RPMI7951 (cell line): ENCODE measurements around the gene DAB1. TPM values are rescaled to one million over a fixed set of nuclear protein-coding genes. Genes with fewer than 3 reads are reported as not detected.
"Not testable (repeated sequence)": the region's sequence is repeated elsewhere in the genome, so short reads cannot be mapped to it uniquely, and the experiment has no call there.

Source experiments
- DNase-seq: peaks from one replicate; pipeline ENCODE4 v3.0.0-alpha.2; 2012; ENCODE audit warnings: low read depth
- total RNA-seq: library from RNA; depleted of rRNA; stranded (reverse); fragments of >200 nt; shearing (Covaris generic); gene quantifications from 2 replicates; pipeline ENCODE4 v1.2.3, GENCODE V29; 2014

DAB1 gene
- total RNA-seq, 1 experiment from 2014 or later, result not detected

- DNase-seq, result no peak
These were observed 301.8 kb downstream of the DAB1 start for GRCh38 chr1:57122031-57122430.

GRCh38 chr1:57118948-57119603, 304.8 kb downstream of the DAB1 start:
- DNase-seq, result no peak

- no peak for DNase-seq
These were observed 306.1 kb downstream of the DAB1 start for GRCh38 chr1:57117753-57118152.

GRCh38 chr1:57116871-57117270, 307.0 kb downstream of the DAB1 start:
- no peak for DNase-seq

GRCh38 chr1:57115030-57115614, 308.7 kb downstream of the DAB1 start:
- DNase-seq, result no peak

- no peak for DNase-seq
These were observed 311.7 kb downstream of the DAB1 start for GRCh38 chr1:57112148-57112547.

GRCh38 chr1:57111175-57111574, 312.7 kb downstream of the DAB1 start:
- no peak for DNase-seq

GRCh38 chr1:57109883-57110282, 314.0 kb downstream of the DAB1 start:
- no peak for DNase-seq

GRCh38 chr1:57109247-57109646, 314.6 kb downstream of the DAB1 start:
- DNase-seq, result no peak

GRCh38 chr1:57106296-57106695, 317.6 kb downstream of the DAB1 start:
- DNase-seq, result no peak

- DNase-seq, result no peak
These were observed 321.1 kb downstream of the DAB1 start for GRCh38 chr1:57102561-57103326.

- no peak for DNase-seq
These were observed 322.7 kb downstream of the DAB1 start for GRCh38 chr1:57101209-57101608.

GRCh38 chr1:57094749-57095148, 329.1 kb downstream of the DAB1 start:
- DNase-seq, result no peak

GRCh38 chr1:57093122-57093521, 330.7 kb downstream of the DAB1 start:
- no peak for DNase-seq

- no peak for DNase-seq
These were observed 332.2 kb downstream of the DAB1 start for GRCh38 chr1:57091642-57092041.

- DNase-seq, result no peak
These were observed 334.0 kb downstream of the DAB1 start for GRCh38 chr1:57089855-57090254.

GRCh38 chr1:57089221-57089620, 334.6 kb downstream of the DAB1 start:
- DNase-seq, result no peak

GRCh38 chr1:57088653-57089052, 335.2 kb downstream of the DAB1 start:
- no peak for DNase-seq

GRCh38 chr1:57087660-57088059, 336.2 kb downstream of the DAB1 start:
- DNase-seq, result not testable (repeated sequence)

GRCh38 chr1:57086154-57086553, 337.7 kb downstream of the DAB1 start:
- DNase-seq, result no peak

- no peak for DNase-seq
These were observed 339.2 kb downstream of the DAB1 start for GRCh38 chr1:57084701-57085100.

- no peak for DNase-seq
These were observed 341.0 kb downstream of the DAB1 start for GRCh38 chr1:57082711-57083439.
